ENCODE data around the gene FAM83F.

FAM83F gene

DNA sequence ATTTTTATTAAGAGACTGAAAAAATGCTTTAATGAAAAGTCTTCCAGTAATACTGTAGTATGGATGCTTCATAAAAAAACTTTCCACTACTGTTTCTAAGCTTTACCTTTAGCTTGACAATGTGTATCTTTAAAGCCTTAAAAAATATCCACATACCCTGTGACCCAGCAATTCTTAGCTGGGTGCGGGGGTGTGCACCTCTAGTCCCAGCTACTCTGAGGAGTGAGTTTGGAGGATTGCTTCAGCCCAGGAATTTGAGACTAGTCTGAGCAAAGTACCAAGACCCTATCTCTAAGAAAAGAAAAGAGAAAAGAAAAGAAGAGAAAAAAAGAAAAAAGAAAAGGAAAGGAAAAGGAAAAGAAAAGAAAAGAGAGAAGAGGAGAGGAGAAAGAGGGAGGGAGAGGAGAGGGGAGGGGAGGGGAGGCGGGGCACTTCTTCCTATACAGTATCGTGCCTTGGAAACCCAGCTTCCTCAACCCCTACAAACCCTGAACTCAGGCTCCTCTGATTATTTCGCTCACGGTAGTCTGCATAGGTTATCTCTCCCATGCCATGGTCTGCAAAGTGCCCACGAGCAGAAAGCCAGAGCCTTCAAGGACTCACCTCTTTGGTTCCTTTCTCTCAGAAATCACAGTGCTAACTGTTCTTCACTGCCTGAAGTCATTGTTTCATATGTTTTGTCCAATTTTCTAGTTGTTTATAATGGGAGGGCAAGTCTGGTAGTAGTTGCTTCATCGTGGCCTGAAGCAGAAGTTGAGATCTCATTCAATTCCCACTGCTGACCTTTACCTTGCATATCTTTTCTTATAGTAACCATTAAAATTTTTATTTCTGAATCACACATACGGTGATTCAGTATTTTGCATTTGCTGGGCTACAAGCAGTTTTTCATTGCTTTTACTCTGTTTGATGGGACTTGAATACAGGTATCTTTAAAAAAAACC is 82.2 kb downstream of the FAM83F start:
- DNase-seq, result no peak

DNA sequence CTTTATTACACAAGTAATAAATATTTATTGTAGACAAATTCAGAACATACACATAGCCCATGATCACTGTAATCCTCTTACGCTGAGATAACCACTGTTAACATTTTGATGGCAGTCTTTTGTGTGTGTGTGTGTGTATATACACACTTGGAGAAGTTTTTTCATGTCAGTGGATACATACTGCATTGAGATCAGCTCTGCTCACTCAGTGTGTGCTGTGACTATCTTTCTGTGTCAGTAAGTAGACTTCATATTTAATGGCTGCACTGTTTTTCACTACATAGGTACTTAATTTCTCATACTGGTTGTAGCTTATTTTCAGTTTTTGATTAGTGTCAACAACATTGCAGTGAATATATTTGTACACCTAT is 82.9 kb downstream of the FAM83F start:
- DNase-seq, result no peak

DNA sequence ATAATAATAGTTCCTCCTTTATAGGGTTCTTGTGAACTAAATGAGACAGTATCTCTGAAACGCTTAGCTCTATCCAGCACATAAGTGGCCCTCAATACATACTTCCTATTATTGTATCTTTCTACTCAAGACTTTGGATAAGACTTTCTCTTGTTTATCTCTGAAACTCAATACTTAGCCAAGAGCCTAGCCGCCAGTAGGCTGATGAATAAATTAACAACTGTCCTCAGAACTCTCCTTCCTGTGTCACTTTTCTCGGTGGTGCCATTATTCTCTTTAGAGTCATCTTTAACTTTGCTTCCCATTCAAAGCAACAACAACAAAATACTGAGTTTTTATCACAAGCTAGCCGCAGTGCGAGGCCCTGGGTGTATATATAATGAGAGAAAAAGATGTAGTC is 86.9 kb downstream of the FAM83F start:
- no peak for DNase-seq

DNA sequence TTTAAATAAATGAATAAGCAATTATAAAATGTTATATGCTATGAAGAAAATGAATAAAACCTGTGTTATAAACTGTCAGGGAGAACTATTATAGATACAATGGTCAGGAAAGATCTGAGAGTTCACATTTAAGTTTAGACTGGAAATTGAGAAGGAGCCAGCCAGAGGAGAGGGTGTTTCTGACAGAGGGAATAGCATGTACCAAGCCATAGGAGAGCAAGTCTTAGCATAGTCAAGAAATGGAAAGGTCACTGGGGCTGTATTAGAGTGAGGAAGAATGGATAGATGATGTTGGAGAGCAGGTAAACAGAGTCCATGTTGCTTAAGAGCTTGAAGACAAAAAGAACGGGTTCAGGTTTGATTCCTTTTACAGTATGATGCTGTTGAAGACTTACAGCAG is 87.4 kb downstream of the FAM83F start:
- no peak for DNase-seq

DNA sequence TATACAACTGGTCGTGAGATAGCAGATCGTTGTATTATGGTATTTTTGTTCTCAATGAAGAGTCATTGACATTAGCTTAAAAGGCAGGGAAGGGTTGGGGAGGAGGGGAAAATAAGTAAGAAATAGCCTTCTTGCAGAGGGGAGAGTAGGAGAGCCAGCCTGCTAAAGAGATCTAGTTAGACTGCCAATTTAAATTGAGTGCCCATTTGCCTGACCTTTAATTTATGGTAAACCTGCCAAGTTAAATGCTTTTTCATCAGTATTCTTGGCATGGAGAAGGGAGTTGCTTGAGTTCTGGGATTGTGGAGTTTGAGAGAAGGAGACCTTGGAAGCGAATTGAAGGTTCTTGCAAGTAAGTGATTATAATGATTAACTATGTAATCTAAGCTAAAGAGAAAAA is 89.0 kb downstream of the FAM83F start:
- DNase-seq, result no peak

DNA sequence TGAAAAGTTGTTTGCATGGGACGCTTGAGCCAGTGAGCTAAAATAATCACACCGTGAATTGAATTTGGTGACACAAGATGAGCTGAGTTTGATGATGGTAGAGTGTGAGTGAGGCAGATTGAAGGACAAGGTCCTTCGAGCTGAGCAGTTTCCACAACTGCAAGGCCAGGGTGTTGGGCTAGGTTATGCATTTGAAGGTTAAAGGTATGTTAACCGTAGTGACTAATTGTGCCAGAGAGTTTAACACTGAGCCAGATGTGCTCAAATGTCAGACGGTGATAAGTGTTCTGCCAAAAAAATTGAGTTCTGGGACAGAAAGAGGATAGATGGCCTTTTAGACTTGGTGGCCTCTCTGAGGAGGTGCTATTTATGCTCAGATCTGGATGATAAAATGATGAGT is 89.5 kb downstream of the FAM83F start:
- DNase-seq, result no peak

DNA sequence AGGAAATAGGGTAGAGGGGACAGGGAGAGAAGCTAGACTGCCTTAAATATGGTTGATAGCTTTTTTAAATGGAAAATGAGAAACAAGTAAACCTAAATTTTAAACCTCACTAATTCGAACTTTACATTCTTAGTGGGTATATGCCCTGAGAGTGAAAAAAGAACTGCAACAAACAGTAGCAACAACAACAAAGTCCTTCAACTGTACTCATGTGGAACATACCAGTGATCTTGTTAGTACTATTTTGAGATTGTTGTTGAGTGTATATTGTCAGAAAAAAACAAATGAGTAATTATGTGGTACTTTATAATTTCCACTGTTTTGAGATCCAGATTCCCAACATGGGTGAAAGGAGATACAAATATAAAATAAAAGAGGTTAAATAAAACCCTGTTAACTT is 94.1 kb downstream of the FAM83F start:
- DNase-seq, result no peak

Data from NCI-H82 (cell line).